Measurements from ENCODE around the gene CIP2A. TPM values are rescaled to one million over a fixed set of nuclear protein-coding genes. Genes with fewer than 3 reads are reported as not detected.

The CIP2A gene
- total and polyA plus RNA-seq, 2 of the 13 experiments (the other 11 are each of a cell fraction or from before 2014, with no cell fraction given), result 7.8 to 36.9 TPM

GRCh38 chr3:108589081-108589997, at the start of gene CIP2A, which contains the start of gene DZIP3 (continued):
- TF ChIP-seq ZSCAN9 (CRISPR knock-in tag; IDR thresholded peaks at IDR 0.05; ENCODE audit: borderline replicate concordance) (peak; percentile 28; the same call in 1 of the 2 replicates), ZNF674 (CRISPR knock-in tag; IDR thresholded peaks at IDR 0.05; ENCODE audit: low read depth) (no peak), NFAT5 (CRISPR knock-in tag; IDR thresholded peaks at IDR 0.05) (peak; percentile 55), FOXP4 (CRISPR knock-in tag; IDR thresholded peaks at IDR 0.05) (peak; percentile 49; the same call in 1 of the 2 replicates), SP1 (IDR thresholded peaks at IDR 0.05) (no peak), SP1 (CRISPR knock-in tag; IDR thresholded peaks at IDR 0.05) (peak; percentile 76), KMT2A (CRISPR knock-in tag; IDR thresholded peaks at IDR 0.05) (peak; percentile 95), SNAPC2 (CRISPR knock-in tag; IDR thresholded peaks at IDR 0.05) (0 out of 2 replicates have a peak, but pooled peaks have one; percentile 58), IRF2 (CRISPR knock-in tag; IDR thresholded peaks at IDR 0.05) (no peak; the same call in 1 of the 2 replicates), TOE1 (CRISPR knock-in tag; IDR thresholded peaks at IDR 0.05) (0 out of 2 replicates have a peak, but pooled peaks have one; percentile 67), ZFP90 (CRISPR knock-in tag; IDR thresholded peaks at IDR 0.05; ENCODE audit: borderline replicate concordance) (peak; percentile 65; the same call in 1 of the 2 replicates), HDAC1 (CRISPR knock-in tag; IDR thresholded peaks at IDR 0.05) (peak; percentile 100), JUNB (CRISPR knock-in tag; IDR thresholded peaks at IDR 0.05; ENCODE audit: borderline replicate concordance) (no peak; the same call in 1 of the 2 replicates), ZNF549 (CRISPR knock-in tag; IDR thresholded peaks at IDR 0.05) (no peak), ZNF224 (CRISPR knock-in tag; IDR thresholded peaks at IDR 0.05) (no peak; the same call in 1 of the 2 replicates), RFX5 (IDR thresholded peaks at IDR 0.05; ENCODE audit: low read depth, low read length) (0 out of 2 replicates have a peak, but pooled peaks have one; percentile 5), SMAD3 (CRISPR knock-in tag; IDR thresholded peaks at IDR 0.05) (peak; percentile 32), KLF11 (CRISPR knock-in tag; IDR thresholded peaks at IDR 0.05) (peak; percentile 11; the same call in 1 of the 2 replicates), ZNF841 (CRISPR knock-in tag; IDR thresholded peaks at IDR 0.05; ENCODE audit: borderline replicate concordance) (no peak), ZNF800 (CRISPR knock-in tag; IDR thresholded peaks at IDR 0.05) (peak; percentile 75; the same call in 1 of the 2 replicates)
